AG20443 (cell line): ENCODE data around the gene MDK.

ENCODE experiments used
- DNase-seq: peaks from one replicate; pipeline ENCODE4 v3.0.0; 2012; ENCODE audit warnings: low spot score, mixed read lengths

The MDK gene

DNA sequence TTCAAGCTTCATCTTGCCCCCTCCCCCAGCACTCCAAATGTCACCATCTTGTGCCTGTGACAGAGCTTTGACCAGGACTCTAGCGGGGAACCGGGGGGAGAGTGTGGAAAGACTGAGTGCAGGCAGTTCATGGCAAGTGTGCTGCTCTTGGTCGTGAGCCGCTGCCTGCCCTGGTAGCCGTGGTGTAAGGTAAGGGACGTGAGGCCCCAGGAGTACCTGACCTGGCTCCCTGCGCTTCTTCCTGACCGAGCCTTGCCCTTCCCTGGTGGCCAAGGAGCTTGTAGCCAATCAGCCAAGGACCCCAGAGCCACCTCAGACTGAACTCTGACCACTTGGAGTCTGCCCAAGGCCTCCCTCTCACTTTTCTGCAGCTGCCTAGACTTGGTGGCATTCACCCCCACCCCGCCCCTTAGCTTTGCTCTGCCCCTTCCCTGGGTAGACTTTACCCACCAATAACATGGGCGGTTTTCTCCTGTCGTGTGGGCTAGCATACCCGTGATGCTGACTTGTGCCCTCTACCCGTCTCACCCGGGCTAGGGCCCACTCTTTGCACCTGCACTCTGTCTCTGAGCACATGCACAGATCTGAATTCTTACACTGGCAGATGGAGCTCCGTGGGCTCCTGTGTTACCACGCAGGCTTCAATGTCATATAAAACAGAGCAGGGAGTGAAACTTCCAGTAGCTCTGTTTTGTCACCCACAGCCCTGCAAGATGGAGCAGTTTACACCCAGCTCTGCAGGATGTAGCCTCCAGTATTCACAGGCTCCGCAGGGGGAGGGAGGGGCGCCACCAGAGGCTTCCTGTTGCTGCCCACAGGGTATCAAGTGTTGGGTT lies 32.7 kb upstream of the MDK start:
- DNase-seq = no peak

DNA sequence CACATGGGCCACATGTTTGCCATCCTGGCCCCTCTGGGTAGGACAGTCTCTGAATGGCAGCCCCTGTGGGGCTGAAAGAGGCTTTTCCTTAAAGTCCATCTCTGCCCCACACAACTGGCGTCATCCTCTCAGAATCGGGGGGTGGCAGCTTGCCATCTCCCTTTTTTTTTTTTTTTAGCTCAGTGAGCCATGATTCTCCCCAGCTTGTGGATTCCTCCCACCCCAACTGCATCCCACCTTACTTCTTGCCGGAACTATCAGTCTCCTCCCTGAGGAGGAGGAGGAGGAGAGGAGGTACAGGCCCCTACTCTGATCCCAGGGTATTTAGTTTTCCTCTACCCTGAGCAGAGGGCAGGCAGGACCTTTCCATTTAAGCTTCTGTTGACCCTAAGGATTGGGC lies 30.8 kb upstream of the MDK start:
- no peak for DNase-seq

DNA sequence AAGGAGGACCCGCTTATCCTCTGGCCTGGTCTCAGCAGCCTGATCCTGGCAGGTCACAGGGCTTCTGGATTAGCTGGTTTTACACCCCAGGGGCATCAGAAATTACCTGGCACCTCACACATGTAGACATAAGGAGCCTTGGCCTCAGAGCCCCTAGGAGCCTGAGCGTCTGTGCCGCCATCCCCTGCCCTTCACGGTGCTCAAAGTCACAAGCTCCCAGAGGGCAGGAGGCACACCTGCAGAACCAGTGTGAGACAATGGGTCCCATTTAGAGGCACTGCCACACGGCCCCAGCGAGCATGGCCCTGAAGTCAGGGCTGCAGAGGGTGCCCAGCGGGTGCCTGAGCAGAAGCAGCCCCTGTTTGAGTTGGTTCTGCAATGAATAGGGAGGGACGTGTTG lies 30.3 kb upstream of the MDK start:
- no peak for DNase-seq

DNA sequence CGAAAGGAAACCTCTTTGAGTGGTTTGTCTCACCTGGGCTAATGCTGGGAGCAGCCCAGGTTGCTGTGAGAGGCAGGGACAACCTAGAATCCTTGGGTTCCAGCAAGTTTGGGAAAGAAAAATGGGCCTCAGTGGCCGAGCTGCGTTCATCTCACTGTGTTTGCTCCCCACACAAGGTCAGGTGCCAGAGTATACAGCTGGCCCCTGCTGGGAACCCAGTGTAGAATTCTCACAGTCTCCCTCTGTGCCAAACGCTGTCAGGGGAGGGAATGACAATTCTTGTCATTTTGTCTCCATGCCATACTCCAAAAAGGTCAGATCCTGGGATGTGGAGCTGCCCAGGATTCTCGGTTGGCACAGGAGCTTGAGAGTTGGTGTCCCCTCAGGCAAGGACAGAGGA lies 29.9 kb upstream of the MDK start:
- no peak for DNase-seq

DNA sequence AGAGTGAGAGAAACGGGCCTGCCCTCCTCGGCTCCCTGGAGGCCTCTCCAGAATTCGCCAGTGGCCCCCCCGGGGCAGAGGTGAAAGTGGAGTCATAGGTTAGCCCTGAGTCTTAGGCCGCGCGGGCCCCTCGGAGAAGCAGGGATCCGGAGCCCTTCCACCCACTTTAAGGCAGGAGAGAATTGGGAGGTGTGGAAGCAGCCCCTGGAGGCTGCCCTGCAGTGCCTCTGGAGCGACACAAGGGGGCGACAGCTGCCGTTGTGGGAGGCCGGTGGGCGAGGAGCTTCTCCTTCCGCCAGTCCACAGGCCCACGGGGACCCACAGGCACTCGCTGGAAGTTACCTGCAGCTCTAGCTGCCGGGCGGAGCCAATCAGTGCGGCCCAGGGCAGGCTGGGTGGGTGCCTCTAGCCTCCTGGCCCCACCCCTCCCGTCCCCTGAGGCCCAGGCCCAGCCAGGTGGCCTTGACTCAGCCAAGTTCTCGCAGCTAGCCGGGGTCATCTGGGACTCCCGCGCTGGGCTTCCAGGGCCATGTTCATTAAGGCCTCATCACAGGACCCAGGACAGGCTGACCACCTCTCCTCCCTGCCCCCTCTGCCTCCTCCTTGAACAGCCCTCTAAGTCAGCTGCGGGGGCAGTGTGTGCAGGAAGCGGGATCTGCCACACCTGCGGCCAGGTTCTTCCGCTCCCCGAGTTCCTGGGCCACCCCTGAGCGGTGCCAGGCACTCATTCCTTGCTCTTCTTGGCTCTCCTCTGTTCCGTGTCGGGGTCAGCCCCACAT lies 29.2 kb upstream of the MDK start:
- peak; percentile 69 for DNase-seq

DNA sequence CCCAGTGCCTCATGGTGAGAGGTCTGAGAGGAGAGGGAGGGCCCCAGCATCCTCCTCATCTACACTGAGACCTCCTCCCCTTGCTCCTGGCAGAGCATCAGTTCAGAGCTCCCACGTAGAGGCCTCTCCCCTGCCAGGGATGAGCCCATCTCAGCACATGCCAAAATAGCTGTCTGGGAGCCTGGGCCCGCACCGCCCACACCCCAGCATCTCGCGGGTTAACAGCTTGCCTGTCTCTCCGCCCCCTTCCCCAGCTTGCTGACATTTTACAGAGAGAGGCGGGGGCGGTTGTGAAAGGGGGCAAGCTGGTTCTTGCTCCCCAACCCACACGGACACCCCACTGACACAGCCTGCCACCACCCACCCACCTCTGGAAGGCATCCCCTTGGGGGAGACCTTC lies 27.8 kb upstream of the MDK start:
- DNase-seq = no peak

- peak; percentile 47 for DNase-seq
Observed at GRCh38 chr11:46356924-46357482, 24.5 kb upstream of the MDK start.

- no peak for DNase-seq
Observed at GRCh38 chr11:46357483-46357936, 24.0 kb upstream of the MDK start.

- no peak for DNase-seq
Observed at GRCh38 chr11:46359953-46360352, 21.5 kb upstream of the MDK start.

DNA sequence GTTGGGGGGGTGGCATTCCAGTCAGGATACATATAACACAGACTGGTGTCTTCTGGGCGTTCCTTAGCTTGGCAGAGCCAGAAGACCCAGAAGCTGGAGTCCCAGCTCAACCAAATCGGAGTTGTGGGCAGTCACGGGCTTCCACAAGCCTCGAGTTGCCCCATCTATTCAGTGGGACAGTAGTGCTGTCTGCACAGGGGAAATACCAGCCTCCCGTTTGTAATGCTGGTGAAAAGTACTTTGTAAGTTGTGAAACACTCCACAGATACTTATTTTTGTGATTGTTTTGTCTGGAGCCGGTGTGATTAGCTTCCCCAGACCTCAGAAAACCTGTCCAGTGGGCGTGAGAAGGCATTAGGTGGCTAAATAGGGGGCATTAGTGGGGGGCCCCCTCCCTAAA lies 20.6 kb upstream of the MDK start:
- DNase-seq = no peak

- DNase-seq = peak; percentile 81
Observed at GRCh38 chr11:46361283-46362155, 19.9 kb upstream of the MDK start.

DNA sequence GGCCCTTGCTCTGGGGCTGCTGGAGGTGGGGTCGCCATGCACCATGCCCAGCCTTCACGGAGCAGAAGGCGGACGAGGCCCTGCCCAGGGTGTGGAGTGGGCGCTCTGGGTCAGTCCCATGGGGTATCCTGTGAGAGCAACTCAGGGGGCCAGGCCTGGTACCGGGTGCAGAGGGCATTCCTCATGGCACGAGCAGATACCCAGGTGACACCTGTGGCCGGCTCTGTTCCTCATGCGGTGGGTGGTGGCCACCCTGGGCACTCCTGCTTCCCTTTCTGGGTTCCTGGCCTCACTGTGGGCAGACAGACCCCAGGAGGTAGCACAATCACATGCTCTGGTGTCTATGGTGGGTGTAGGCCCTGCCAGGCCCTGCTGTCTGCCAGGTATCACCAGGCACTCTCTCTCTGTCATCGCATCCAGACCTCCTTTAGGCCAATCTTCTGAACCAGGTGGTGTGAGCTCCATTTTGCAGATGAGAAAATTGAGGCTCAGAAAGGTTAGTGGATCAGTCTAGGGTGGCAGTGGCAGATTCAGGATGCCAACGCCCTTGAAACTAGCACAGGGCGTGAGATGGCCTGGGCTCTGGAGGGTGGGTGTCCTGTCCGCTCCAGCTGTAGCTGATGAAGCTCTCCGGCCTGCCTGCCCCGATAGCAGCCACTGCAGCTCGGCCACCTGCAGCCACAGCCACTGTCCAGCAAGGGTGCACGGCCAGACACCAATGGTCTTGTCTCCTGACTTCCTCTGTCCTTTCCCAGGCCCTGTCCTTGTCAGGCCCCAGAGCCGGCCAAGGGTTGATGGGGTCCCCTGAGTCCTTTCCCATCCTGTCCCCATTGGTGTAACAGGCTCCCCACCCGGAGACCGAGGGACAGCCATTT lies 19.1 kb upstream of the MDK start:
- no peak for DNase-seq

DNA sequence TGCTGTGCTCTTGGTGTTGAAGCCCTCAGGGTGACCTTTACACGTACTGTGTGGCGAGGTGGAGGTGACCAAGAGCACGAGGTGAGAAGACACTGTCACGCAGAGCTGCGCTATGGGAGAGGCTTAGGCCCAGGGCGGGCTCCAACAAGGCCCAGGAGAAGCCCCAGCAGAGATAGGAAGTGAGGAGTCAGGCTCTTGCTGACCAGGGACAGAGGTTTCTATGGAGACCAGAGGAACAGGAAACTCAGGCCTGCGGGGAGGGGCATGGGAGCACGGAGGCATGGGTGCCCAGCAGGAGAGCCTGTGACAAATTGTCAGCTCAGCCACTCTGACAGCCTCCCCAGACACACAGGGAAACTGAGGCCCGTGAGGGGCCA lies 18.4 kb upstream of the MDK start:
- DNase-seq = peak; percentile 60

GRCh38 chr11:46363455-46364005 lies 17.9 kb upstream of the MDK start:
- DNase-seq = peak; percentile 72

GRCh38 chr11:46364056-46364455 lies 17.4 kb upstream of the MDK start:
- no peak for DNase-seq

DNA sequence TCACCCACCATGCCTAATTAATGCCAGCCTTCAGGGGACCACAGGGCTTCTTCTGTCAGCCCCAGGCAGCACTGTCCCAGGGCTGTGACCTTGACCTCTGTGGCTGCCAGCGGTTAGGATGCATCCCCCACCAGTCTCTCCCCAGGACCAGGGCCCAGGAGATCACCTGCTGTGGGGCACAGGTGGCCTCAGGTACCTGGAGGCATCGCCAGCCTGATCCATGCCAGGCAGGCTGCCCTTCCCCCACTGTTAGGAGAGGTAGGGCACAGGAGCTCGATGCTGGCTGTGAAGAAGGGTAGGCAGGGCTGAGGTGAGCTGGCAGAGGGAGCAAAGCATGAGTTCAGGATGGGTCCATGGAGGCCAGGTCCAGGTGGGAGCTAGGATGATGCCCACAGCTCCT lies 16.7 kb upstream of the MDK start:
- DNase-seq = no peak

DNA sequence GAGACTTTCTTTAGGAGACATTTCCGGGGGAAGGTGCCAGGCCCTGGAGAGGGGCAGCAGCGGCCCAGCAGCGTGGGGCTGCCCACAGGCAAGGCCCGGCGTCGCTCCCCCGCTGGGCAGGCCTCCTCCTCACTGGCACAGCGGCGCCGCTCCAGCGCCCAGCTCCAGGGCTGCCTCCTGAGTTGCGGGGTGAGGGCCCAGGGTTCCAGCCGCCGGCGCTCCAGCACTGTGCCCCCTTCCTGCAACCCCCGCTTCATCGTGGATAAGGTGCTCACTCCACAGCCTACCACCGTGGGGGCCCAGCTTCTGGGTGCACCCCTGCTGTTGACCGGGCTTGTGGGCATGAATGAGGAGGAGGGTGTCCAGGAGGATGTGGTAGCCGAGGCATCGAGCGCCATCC lies 15.2 kb upstream of the MDK start:
- DNase-seq = no peak

DNA sequence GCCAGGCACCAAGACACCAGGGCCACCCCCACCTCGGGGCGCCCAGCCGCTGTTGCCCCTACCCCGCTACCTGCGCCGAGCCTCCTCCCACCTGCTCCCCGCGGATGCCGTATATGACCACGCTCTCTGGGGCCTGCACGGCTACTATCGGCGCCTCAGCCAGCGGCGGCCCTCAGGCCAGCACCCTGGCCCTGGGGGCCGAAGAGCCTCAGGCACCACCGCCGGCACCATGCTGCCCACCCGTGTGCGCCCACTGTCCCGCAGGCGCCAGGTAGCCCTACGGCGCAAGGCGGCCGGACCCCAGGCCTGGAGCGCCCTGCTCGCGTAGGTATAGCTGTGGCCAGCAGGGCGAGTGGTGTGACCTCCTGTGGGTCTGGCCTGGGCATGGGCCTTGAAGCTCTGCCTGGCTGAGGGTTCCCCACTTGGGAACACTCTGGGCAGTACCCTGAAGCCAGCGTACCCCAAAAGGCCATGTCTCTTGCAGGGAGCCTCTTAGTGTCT lies 14.8 kb upstream of the MDK start:
- no peak for DNase-seq

GRCh38 chr11:46367244-46367915 lies 14.1 kb upstream of the MDK start:
- peak; percentile 74 for DNase-seq

GRCh38 chr11:46367916-46368267 lies 13.6 kb upstream of the MDK start:
- no peak for DNase-seq
